CD14-positive monocyte (primary cell): ENCODE measurements around the gene CYP17A1. TPM values are rescaled to one million over a fixed set of nuclear protein-coding genes. Genes with fewer than 3 reads are reported as not detected.

Experiments used
- DNase-seq, 3 donors: peaks; one replicate each; pipeline ENCODE4 v3.0.0-alpha.2; 2011 to 2022
- H2AFZ ChIP-seq: 2 replicates; pipeline ENCODE4 v1.6.0; 2012; ENCODE audit warnings: mild to moderate bottlenecking, low read depth, low read length, inconsistent platforms; ENCODE audit not compliant: insufficient read depth, poor library complexity, severe bottlenecking
- H3K27ac ChIP-seq, 2 donors: 1 replicate in 1 of 2; 2 replicates in 1 of 2; pipeline ENCODE4 v1.5.1; 2012 to 2013; ENCODE audit warnings: low read length in 2 of 2, control low read depth in 1 of 2, inconsistent platforms in 1 of 2, low read depth in 1 of 2, mild to moderate bottlenecking in 1 of 2
- H3K27me3 ChIP-seq, 2 donors: one replicate each; pipeline versions ENCODE4 v1.6.0 to v1.6.1; 2011 to 2013; ENCODE audit warnings: low read length in 2 of 2; ENCODE audit not compliant: control insufficient read depth in 2 of 2, insufficient read depth in 2 of 2
- H3K36me3 ChIP-seq, 2 donors: replicated peaks in 1 of 2; 1 replicate in 1 of 2; 2 replicates in 1 of 2; pipeline versions ENCODE4 v1.5.1 to v1.6.1; 2012 to 2013; ENCODE audit warnings: low read length in 2 of 2, control low read depth in 1 of 2, inconsistent platforms in 1 of 2, mild to moderate bottlenecking in 1 of 2; ENCODE audit not compliant: insufficient read depth in 2 of 2, control insufficient read depth in 1 of 2
- H3K4me1 ChIP-seq, 2 donors: 1 replicate in 1 of 2; 2 replicates in 1 of 2; pipeline versions ENCODE4 v1.5.1 to v1.6.1; 2012 to 2013; ENCODE audit warnings: low read length in 2 of 2, control low read depth in 1 of 2, inconsistent platforms in 1 of 2, mild to moderate bottlenecking in 1 of 2, moderate library complexity in 1 of 2; ENCODE audit not compliant: insufficient read depth in 2 of 2, control insufficient read depth in 1 of 2
- H3K4me2 ChIP-seq: replicated peaks from 2 replicates; pipeline ENCODE3; 2012; ENCODE audit warnings: low read length, moderate library complexity, mild to moderate bottlenecking; ENCODE audit not compliant: poor library complexity, severe bottlenecking; ENCODE audit errors: extremely low read depth
- H3K4me3 ChIP-seq, 3 experiments: fragments of 200-600 bp in 1 of 3; sonication (generic) in 1 of 3; replicated peaks in 1 of 3; 1 replicate in 2 of 3; 2 replicates in 1 of 3; pipeline ENCODE4 v1.5.1; 2011 to 2013; ENCODE audit warnings: low read length in 3 of 3, mild to moderate bottlenecking in 3 of 3, control low read depth in 2 of 3, low read depth in 2 of 3, inconsistent platforms in 1 of 3, moderate library complexity in 1 of 3
- H3K79me2 ChIP-seq: 2 replicates; pipeline ENCODE4 v1.6.0; 2012; ENCODE audit warnings: mild to moderate bottlenecking, control low read depth, inconsistent platforms, low read length, moderate library complexity; ENCODE audit not compliant: insufficient read depth
- H3K9ac ChIP-seq: 2 replicates; pipeline ENCODE4 v1.6.0; 2017; ENCODE audit warnings: low read length, mild to moderate bottlenecking; ENCODE audit not compliant: insufficient read depth, poor library complexity, severe bottlenecking
- H3K9me3 ChIP-seq, 2 donors: replicated peaks in 1 of 2; 1 replicate in 1 of 2; 2 replicates in 1 of 2; pipeline versions ENCODE4 v1.5.1 to v1.6.1; 2012 to 2013; ENCODE audit warnings: low read length in 2 of 2, control low read depth in 1 of 2; ENCODE audit not compliant: control insufficient read depth in 1 of 2, insufficient read depth in 1 of 2
- H4K20me1 ChIP-seq: 2 replicates; pipeline ENCODE4 v1.6.0; 2012; ENCODE audit warnings: mild to moderate bottlenecking, low read length, control low read depth, moderate library complexity; ENCODE audit not compliant: insufficient read depth
- H3K27ac Mint-ChIP-seq, 7 donors: one replicate each; pipeline ENCODE4 v1.8.0; 2020; ENCODE audit warnings: mild to moderate bottlenecking in 7 of 7, mixed read lengths in 7 of 7, moderate library complexity in 6 of 7, inconsistent platforms in 2 of 7
- H3K27me3 Mint-ChIP-seq, 3 donors: one replicate each; pipeline ENCODE4 v1.8.0; 2021 to 2022; ENCODE audit warnings: low read depth in 3 of 3, mild to moderate bottlenecking in 3 of 3, mixed read lengths in 3 of 3, moderate library complexity in 3 of 3, inconsistent platforms in 1 of 3
- H3K36me3 Mint-ChIP-seq, 2 donors: one replicate each; pipeline ENCODE4 v1.8.0; 2020; ENCODE audit warnings: mixed read lengths in 2 of 2, inconsistent platforms in 1 of 2, mild to moderate bottlenecking in 1 of 2
- H3K4me1 Mint-ChIP-seq: one replicate; pipeline ENCODE4 v1.8.0; 2020; ENCODE audit warnings: mild to moderate bottlenecking, mixed read lengths
- H3K4me3 Mint-ChIP-seq, 2 donors: one replicate each; pipeline ENCODE4 v1.8.0; 2020; ENCODE audit warnings: mild to moderate bottlenecking in 2 of 2, mixed read lengths in 2 of 2, moderate library complexity in 1 of 2
- H3K9me3 Mint-ChIP-seq, 7 donors: one replicate each; pipeline ENCODE4 v1.8.0; 2020 to 2022; ENCODE audit warnings: mixed read lengths in 7 of 7, mild to moderate bottlenecking in 6 of 7, moderate library complexity in 6 of 7, inconsistent platforms in 2 of 7
- CTCF ChIP-seq: fragments of 200-600 bp; IDR thresholded peaks from one replicate; pipeline ENCODE4 v1.8.0; 2022; ENCODE audit warnings: antibody characterized with exemption, mild to moderate bottlenecking
- WGBS: methylation state at CpG from one replicate; pipeline ENCODE4 v1.1.5; 2013; ENCODE audit warnings: missing lambda C conversion rate; ENCODE audit not compliant: insufficient coverage; 5-methylcytosine and 5-hydroxymethylcytosine counted together
- intact Hi-C, 2 donors: fragments of 100-400 bp; cut with micrococcal nuclease; formaldehyde crosslinking; loops; one replicate each; pipeline versions ENCODE4 v1.15.0 to v1.15.1; 2023
- polyA plus RNA-seq, 3 donors: library from polyadenylated mRNA; depleted of rRNA in 1 of 3; unstranded in 2 of 3; stranded (reverse) in 1 of 3; fragments of 300-500 nt in 2 of 3; fragments of >200 nt in 1 of 3; fragmentation: Illumina TruSeq in 2 of 3; gene quantifications; 1 replicate in 2 of 3; 2 replicates in 1 of 3; pipeline ENCODE4 v1.2.3, GENCODE V29; 2012 to 2021

Gene CYP17A1
- polyA plus RNA-seq, 3 donors = 0.04 TPM; not detected in 2

GRCh38 chr10:102872163-102872562 lies 35.0 kb upstream of the CYP17A1 start:
- no peak for DNase-seq
- TF ChIP-seq CTCF = no peak
- Histone ChIP-seq H3K27ac (no peak overlapping the region), H3K4me3 (no peak overlapping the region), H2AFZ (no peak overlapping the region), H3K79me2 (no peaks in the 10 kb centered on the region), H3K9ac (no peak overlapping the region), H3K4me1 (peaks cover 5 to 8% of the 10 kb centered on the region in 2 donors), H3K4me2 (no peak overlapping the region), H3K36me3 (no peaks in the 10 kb centered on the region), H4K20me1 (no peaks in the 10 kb centered on the region), H3K9me3 (peaks cover 3 to 11% of the 10 kb centered on the region in 2 donors), H3K27me3 (peaks cover 24 to 33% of the 10 kb centered on the region in 2 donors)
- intact Hi-C loops = no loop called here
- peaks cover 16% of the 10 kb centered on the region for H3K4me1 Mint-ChIP-seq
- peak overlapping the region in 2 of 7 donors; percentile 50 to 56 for H3K27ac Mint-ChIP-seq
- 75% methylated on average over 4 of the region's 4 CpGs for WGBS
- peaks cover 0 to 10% (median 1%) of the 10 kb centered on the region in 7 donors for H3K9me3 Mint-ChIP-seq
- peak overlapping the region in 1 of 2 donors; percentile 20 for H3K4me3 Mint-ChIP-seq
- H3K36me3 Mint-ChIP-seq = peaks cover 11 to 13% of the 10 kb centered on the region in 2 donors
- H3K27me3 Mint-ChIP-seq = peaks cover 24 to 45% (median 33%) of the 10 kb centered on the region in 3 donors

GRCh38 chr10:102870221-102870620 lies 33.0 kb upstream of the CYP17A1 start:
- Histone ChIP-seq H2AFZ (no peak overlapping the region), H3K36me3 (peaks cover 0 to 2% of the 10 kb centered on the region in 2 donors), H3K4me2 (no peak overlapping the region), H3K4me1 (peaks cover 5 to 8% of the 10 kb centered on the region in 2 donors), H3K27me3 (peaks cover 24 to 33% of the 10 kb centered on the region in 2 donors), H3K9me3 (peaks cover 3 to 11% of the 10 kb centered on the region in 2 donors), H3K27ac (no peak overlapping the region), H3K4me3 (no peak overlapping the region), H3K9ac (no peak overlapping the region), H3K79me2 (no peaks in the 10 kb centered on the region), H4K20me1 (no peaks in the 10 kb centered on the region)
- peaks cover 16% of the 10 kb centered on the region for H3K4me1 Mint-ChIP-seq
- peaks cover 0 to 10% (median 1%) of the 10 kb centered on the region in 7 donors for H3K9me3 Mint-ChIP-seq
- H3K27me3 Mint-ChIP-seq = peaks cover 24 to 44% (median 32%) of the 10 kb centered on the region in 3 donors
- DNase-seq = no peak
- H3K36me3 Mint-ChIP-seq = peaks cover 20 to 27% of the 10 kb centered on the region in 2 donors
- intact Hi-C loops = no loop called here
- WGBS = 95% methylated on average over 8 of the region's 10 CpGs
- no peak for TF ChIP-seq CTCF
- peak overlapping the region in 1 of 2 donors; percentile 44 for H3K4me3 Mint-ChIP-seq
- H3K27ac Mint-ChIP-seq = no peak overlapping the region
